ENCODE data around the gene TECPR2.
"Not testable (repeated sequence)": the region's sequence is repeated elsewhere in the genome, so short reads cannot be mapped to it uniquely, and the experiment has no call there.

The TECPR2 gene

DNA sequence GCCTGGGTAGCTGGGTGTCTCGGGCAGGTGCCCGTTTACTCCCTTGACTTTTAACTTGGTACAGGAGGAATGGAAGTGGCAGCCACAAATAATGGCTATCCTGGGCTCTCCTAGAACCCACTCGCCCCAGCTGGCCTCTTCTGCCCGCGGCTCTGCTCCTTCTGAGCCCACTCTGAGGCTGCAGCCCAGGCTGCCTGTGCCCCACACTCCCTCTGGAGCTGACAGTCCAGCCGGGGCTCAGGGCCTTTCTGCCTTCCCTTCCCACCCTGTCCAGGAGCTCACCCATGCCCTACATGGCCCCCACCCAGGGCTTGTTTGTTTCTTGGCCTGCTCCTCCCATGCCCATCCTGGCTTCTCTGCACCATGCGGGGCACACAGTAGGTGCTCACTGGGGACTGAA lies 27.6 kb upstream of the TECPR2 start:
- no peak for DNase-seq

DNA sequence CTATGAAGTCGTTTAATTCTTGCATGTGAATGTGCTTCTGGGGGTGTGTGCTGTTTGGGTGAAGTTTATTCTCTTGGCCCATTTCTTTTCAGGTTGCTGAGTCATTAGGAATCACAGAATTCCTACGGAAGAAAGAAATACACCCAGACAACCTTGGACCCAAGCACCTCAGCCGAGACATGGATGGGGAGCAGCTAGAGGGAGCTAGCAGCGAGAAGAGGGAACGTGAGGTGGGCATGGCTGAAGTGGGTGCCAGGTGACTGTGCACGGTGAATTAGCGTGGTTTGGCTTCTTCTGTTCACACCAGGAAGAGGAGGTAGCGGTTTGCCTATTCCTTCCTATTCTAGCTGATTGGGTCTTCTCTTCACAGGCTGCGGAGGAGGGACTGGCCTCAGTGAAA lies 24.0 kb upstream of the TECPR2 start:
- no peak for DNase-seq

DNA sequence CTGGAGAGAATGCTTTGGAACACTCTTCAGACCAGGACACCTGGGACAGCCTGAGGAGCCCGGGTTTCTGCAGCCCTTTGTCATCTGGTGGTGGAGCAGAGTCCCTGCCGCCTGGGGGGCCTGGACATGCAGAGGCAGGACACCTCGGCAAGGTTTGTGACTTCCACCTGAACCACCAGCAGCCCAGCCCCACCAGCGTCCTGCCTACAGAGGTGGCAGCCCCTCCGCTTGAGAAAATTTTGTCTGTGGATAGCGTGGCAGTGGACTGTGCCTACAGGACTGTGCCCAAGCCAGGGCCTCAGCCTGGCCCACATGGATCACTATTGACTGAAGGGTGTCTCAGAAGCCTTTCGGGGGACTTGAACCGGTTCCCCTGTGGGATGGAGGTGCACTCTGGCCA lies 21.2 kb upstream of the TECPR2 start:
- DNase-seq, result no peak

DNA sequence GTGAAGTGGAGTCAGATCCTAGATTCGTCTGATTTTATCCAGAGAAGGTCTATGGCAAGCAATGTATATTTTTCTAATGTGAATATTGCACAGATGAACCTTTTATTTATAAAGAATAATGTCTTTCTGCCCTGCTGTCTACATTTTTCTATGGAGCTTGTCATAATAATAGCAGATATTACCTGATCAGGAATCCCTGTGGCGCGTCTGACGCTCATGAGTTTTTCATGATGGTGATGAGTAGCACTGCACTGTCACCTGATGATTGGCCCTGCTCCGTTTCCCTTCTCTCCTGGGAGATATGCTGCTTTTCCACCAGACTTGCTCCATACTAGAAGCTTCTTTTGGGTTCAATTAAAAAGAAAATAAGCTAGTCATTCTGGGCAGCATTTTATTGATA lies 20.5 kb upstream of the TECPR2 start:
- no peak for DNase-seq

DNA sequence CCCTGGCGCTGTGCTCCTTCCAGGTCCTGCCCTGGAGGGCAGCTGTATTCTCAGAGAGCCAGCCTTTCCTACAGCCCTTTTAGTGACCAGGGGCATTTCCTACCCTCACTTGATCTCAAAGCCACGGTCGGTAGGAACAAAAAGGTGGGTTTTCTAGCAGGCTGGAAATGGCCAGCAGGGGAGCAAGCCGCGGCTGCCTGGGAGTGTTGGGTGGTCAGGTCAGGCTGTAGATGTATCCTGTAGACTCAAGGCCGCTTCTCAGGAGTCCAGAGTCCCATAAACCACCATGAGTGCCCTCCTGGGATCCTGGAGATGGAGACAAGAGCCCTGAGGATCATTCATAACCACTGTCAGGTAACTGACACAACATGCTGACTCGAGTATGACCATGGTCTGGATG lies 18.7 kb upstream of the TECPR2 start:
- no peak for DNase-seq

DNA sequence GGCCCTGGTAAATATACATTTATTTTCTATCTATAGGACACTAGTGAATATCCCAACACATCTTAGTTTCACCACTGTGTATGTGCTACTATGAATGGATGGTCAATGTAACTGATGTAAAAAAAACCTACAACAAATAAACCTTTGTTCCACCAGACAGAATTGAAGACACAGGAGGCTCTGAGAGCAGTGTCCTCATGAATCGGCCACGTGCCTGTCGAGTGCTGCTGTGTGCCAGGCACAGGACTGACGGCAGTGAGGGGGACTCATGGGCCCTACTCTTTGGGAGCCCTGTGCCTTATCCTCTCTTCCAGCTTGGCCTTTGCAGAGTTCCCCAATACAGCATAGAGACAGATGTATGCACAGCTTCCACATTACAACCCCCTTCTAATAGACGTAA lies 18.3 kb upstream of the TECPR2 start:
- DNase-seq, result no peak

DNA sequence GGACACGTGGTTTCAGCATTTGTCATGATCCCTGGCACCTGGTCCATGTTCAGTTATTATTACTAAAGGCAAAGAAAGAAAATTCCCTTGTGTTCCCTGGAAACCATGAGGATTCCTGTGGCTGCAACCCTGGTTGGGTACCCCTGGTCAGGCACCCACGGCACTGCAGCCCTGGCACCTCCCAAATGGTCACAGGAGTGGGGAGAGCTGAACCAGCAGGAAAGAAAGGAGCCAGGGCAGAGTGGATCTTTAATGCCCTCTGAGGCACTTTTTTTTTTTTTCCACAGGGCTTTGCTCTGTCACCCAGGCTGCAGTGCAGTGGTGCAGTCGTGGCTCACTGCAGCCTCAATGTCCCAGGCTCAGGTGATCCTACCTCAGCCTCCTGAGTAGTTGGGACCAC lies 17.5 kb upstream of the TECPR2 start:
- DNase-seq, result no peak

DNA sequence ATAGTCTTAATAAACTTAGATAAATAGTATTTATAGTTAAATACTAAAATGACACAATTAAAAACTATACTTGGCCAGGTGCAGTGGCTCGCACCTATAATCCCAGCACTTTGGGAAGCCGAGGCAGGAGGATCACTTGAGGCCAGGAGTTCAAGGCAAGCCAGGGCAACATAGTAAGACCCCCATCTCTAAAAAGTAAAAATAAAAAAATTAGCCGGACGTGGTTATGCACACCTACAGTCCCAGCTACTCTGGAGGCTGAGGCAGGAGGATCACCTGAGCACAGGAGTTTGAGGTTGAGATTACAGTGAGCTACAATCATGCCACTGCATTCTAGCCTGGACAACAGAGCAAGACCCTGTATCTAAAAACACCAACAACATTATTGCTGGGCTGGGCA lies 16.1 kb upstream of the TECPR2 start:
- DNase-seq, result no peak

DNA sequence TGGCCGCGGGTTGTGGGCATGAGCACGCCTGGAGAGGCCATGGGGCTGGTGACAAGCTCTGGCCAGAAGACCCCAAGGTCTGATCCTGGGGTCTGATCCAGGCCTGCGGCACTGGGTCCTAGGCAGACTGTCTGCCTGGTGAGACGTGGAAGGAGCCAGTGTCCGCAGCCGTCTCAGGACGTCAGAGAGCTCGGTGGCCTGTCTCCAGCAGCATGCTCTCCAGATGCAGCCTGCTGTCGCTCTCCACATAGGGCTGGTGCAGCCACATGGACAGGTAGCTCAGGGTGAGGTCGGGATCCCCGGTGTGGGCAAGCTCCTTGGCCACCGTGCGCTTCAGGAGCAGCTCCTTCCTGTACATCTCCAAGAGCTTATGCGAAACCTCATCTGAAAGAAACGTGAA lies 14.4 kb upstream of the TECPR2 start:
- no peak for DNase-seq

DNA sequence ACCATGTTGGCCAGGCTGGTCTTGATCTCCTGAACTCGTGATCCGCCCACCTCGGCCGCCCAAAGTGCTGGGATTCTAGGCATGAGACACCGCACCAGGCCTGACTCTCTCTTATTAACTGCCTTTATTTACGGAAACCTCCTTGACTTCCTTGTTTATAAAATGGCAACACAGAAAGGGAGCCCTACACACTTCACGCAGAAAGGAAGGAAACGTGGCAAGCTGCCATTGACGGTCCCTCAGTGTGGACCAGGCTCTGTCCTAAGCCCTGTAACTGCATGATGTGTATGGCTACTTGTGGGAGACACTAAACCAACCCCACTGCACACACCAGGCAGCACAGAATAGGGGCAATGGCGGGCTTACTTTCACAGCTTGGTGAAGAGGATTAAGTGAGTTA lies 11.7 kb upstream of the TECPR2 start:
- no peak for DNase-seq

DNA sequence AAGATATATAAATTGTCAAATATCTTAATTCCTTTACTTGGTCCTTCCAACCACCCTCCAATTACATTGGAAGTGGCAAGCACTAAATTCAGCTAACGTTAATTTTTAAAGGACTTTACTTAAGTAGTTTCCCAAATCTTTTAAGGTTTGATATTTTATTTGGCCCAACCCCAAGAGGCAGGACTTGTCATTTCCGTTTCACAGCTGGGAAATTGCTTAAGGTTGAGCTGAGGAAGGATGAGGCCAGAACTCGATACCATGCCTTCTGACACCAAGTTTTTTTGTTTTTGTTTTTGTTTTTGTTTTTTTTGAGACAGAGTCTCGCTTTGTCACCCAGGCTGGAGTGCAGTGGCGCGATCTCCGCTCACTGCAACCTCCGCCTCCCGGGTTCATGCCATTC lies 11.1 kb upstream of the TECPR2 start:
- not testable (repeated sequence) for DNase-seq

DNA sequence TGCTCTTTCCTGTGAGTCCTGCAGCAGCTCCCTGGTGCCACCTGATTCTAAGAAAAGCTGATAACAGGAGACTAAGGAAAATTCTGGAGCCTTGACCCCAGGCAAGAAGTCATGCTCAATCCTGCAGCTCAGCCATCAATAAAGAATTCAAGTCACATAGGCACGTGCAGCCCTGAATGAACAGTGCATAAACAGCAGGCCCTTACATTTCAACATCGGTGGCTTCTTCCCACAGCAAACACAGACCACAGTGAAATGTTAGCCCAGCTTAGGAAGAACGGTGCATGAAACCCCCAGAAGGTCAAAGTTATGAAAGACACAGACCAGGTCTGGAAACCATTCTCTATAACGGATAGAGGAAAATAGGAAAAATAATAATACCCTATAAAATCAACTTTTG lies 10.5 kb upstream of the TECPR2 start:
- no peak for DNase-seq

DNA sequence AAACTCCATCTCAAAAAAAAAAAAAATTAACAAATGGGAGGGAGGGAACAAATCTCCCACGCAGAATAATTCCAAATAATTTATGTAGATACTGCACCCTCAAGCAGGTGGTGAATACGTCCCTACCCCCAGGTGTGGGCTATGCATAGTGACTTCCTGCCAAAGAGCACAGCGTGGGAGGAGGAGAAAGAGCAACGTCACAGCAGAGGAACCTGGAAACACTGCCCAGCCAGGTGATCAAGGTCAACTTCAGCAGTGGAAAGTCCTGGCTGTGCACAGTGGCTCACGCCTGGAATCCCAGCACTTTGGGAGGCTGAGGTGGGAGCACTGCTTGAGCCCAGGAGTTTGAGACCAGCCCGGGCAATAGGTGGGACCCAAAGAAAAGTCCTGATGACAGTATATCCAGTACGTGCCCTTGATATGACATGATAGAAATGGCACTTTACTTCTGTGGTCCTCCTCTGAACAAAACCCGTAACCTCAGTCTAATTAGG lies 9.6 kb upstream of the TECPR2 start:
- no peak for DNase-seq

DNA sequence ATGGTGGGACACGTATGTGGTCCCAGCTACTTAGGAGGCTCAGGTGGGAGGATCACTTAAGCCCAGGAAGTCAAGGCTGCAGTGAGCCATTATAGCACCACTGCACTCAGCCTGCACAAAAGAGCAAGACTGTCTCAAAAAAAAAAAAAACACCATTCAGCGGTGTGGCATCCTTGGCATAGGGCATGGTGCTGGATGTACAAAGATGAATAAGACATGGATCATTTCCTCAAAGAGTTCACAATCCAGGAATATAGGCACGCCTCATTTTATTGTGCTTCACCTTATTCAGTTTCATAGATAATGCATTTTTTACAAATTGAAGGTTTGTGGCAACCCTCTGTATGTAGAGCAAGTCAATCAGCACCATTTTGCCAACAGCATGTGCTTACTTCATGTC lies 6.5 kb upstream of the TECPR2 start:
- DNase-seq, result no peak

DNA sequence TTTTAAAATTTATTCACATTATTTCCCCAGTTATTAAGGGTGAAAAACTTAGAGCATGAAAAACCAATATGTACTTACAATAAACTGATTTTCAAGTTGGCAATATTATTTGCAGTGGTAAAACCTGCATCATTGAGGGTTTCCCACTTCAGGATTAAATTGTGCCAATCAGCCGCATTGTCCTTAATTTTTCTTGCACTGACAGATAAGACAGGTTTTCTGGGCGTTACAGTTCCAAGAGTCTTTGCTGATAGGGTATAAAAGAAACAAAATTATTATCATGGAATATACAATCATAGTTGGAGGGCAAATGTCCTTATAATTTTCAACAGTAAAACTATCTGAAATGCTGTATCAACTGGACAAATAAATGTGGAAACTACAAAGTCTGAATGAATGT lies 3.4 kb upstream of the TECPR2 start:
- DNase-seq, result no peak

DNA sequence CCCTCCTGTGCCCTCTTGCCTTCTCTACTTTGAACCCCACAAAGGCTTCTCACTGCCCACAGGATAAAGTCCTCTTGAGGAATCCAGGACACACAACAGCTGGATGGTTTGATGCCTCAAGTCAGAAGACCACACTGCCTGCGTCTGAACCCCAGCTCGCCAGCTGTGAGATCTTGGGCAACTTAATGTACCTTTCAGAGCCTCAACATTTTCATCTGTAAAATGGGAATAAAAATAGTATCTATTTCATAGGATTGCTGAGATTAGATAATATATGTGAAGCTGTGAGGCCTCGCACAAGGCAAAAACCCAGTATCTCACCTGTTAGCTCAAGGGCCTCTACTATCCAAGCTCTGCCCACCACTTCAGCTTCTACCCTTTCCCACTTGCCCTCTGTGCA lies 2.4 kb upstream of the TECPR2 start:
- DNase-seq, result no peak

DNA sequence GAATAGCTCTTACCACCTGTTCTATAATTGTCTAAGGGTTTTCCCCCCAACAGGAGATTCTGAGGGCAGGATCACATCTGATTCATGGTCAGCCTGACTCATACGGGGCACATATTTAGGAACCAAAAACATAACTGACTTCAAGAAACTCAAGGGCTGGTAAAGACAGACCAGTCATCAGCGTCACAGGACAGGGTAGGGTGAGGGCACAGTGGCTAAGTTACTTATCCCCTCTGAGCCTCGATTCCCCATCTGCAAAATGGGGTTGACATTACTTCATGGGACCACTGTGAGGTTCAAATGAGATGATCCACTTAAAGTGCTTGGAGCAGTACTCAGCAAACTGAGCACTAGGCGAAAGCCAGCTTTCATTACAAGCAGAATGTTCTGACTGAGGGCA lies 657 bp upstream of the TECPR2 start:
- no peak for DNase-seq

DNA sequence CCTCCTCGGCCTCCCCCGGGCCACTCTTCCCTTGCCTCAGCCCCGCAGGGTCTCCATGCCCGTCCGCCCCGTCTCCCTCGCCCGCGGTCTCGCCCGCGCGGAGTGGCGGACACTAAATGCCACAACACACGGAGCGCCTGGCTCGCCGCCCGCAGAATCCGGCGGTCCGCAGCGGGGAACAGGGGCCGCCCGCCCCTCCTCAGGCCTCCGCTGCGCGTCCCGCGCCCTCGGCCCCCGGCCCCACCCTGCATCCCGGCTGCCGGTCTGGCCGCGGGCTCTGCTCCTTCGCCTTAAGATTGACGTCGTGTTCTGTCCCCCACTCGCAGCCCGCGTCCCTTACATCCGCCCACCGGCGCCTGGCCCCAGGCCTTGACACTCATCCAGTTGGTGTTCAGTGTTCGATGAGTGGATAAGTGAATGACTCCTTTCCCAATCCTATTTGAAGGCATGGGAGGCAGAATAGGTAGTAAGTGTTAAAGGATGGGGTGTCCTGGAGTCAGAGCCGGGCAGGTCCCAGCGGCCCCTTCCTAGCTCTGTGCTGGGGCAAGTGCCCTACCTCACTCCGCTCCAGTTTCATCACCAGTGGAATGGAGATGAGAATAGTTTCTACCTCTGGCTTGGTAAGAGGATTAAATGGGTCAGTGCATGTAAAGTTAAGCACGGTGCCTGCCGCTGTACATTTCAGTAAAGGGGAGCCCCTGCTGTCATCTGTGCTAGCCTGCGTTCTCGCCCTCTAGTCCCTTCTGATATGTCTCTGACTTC lies 622 bp downstream of the TECPR2 start:
- peak in 1 of 2 experiments; percentile 29 for DNase-seq

DNA sequence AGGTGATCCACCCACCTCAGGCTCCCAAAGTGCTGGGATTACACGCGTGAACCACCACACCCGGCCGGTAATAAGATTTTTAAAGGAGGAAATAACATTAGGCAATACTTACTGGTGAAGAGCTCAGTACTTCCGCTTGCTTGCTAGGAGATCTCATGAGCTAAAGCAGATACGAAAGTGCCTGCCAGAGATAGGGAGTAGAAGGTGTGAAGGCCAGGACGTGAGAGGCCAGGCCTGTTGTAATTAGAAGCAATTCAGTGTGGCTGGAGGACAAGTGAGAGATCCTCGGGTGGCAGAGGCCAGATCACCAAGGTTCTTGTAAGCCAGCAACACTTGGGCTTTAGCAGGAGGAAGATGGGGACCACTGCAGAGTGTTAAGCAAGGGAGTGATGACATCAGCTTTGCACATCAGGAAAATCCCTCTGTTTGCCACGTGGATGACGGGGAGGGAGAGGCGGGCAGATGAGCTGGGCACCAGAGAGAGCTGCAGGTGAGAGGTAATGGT lies 7.6 kb downstream of the TECPR2 start:
- DNase-seq, result no peak

DNA sequence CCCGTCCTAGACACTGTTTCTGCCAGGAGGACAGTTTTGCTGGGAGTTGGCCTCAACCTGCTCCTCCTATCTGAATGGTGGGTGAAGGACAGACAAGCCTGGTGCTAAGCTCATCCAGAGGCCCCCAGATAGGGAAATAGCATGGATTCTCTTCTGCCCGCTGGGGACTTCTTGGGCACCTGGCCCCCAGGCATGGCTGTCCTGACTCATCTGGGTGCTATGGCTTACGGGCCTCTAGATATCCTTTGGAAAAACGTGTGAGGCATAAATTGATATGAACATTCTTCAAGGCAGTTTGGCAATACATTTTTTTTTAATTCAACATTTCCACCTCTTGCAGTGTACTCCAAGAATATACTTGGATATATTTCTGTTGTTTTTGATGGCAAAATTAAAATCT lies 8.6 kb downstream of the TECPR2 start:
- no peak for DNase-seq

DNA sequence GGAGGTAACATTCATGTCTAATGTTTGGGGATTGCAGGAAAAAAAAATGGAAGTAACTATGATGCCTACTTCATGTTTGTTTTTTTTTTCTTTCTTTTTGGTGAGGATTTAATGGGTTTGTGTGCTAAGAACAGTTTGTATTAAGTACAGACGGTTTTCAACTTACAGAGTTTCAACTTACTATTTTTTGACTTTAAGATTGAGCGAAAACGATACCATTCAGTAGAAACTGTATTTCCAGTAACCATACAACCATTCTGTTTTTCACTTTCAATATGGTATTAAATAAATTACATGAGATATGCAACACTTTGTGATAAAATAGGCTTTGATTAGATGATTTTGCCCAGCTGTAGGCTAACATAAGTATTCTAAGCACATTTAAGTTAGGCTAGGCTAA lies 10.4 kb downstream of the TECPR2 start:
- DNase-seq, result no peak

DNA sequence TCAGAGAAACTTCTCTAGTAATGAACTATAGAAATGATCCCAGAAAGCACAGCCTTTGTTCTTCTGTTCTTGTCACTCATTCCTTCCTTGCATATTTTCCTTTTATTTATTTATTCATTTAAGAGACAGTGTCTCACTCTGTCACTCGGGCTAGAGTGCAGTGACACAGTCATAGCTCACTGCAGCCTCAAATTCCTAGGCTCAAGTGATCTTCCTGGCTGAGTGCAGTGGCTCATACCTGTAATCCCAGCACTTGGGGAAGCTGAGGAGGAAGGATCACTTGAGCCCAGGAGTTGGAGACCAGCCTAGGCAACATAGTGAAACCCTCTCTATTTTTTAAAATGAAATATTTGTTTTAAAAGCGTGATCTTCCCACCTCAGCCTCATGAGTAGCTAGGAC lies 11.5 kb downstream of the TECPR2 start:
- DNase-seq, result no peak

DNA sequence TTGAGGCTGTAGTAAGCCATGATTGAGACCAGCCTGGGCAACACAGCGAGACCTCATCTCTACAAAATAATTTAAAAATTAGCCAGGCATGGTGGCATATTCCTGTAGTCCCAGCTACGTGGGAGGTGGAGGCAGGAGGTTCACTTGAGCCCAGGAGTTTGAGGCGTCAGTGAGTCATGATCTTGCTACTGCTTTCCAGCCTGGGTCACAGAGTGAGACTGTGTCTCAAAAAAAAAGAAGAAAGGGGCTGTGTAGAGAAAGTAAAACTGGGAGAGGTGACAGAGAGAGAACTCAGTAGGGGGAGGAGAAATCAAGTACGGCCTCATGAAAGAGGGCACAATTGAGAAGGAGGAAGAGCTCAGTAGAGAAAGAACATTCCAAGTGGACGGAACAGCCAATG lies 12.4 kb downstream of the TECPR2 start:
- no peak for DNase-seq

DNA sequence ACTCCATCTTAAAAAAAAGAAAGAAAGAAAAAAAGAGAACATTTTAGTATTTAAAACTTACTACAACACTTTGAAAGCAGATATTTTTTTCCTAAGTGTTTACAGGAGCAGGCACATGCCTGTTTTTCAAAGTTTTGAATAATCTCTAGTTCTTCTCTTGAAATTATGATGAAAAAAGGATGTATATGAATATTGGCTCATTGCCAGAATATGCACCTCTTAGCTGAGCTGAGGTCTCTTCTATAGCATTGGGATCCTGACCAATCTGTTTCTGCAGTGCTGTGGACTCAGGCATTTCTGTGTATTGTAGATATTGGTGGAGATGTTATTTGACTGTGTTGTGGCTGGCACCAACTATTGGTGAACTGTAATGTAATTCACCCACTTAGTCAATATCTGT lies 15.0 kb downstream of the TECPR2 start:
- DNase-seq, result no peak

DNA sequence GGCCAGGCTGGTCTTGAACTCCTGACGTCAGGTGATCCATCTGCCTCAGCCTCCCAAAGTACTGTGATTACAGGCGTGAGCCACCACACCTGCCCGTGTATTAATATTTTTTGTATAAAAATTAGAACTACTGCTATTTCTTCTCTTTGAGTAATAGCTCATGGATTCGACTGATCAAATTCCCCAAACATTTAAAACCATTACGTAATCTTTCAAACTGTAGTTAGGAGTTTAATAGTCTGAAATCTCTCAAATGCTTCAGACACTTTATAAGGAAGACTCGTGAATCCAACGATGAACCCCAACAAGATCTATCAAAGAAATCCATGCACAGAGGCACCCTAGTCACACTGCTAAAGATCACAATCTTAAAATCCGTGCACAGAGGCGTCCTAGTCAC lies 16.1 kb downstream of the TECPR2 start:
- no peak for DNase-seq
